NCI-H1092 treated with DMSO at 0.1 percent for 48 hours (cell line): ENCODE results near the gene CRYGS.

Experiments
- DNase-seq: peaks from one replicate; lab custom pipeline; 2025; lab: John Stamatoyannopoulos, UW

Gene CRYGS

DNA sequence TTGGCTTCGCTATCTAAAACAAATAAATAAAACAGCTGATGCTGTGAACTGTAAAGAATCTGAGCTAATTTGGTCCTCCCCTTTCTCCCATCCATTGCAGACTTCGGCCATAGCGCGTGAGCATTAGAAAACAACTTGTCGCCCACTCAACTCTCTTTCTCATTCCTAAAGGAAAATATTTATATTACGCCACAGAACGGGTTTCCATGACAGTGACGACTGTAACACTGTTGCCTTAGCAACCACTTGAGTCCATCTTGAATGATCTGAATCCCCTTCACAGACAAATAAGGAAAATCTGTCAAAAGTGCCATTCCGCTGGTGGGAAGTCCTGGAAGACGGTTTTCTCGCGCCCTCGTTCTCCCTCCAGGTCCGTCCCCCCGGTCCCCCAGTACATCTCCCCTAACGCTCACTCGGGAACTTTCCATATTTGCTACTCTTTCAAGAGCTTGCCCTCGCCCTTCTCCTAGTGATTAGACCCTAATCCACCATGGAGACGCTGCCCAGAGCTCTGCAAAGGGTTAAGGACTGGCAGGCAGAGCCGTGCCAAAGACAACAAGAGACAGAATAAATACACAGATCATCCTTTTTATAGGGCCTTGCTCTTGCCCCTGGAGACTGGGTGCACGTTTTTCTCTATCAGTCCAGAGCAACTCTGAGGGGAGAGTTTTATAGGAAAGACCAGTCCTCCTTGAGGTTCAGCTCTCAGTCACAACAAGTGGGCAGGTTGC lies 50.5 kb downstream of the CRYGS start:
- DNase-seq, result peak; percentile 41

DNA sequence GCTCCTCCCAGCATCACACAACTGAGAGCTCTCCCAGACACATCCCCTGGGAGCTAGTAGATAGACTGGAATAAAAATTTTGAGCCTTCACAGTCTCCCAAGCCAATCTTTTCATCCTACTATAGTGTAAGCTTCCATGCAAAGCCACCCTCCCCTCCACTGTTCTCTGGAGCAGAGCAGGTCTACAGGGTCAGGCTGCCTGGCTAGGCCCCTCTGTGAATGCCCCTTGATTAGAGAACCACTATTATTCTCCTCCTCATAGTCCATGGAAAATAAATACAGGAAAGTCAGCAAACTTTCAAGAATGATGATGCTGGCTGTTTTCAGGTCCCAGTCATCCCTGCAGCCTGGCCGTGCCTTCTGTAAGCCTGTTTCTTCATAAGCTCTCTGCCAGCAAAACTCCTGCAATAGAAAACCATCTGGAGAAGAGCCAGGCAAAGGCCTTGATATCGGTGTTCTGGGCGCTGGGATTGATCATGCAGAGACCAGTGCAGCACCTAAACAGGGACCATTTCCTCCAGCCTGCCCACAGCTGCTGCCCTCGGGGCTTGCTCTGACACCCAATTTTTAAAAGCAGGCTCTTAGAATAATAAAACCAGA lies 51.7 kb downstream of the CRYGS start:
- DNase-seq, result peak; percentile 63

- no peak for DNase-seq
Observed at GRCh38 chr3:186489507-186489906, 54.7 kb downstream of the CRYGS start.
